Right lobe of liver (tissue), 4 donors: ENCODE results near the gene A2ML1.

Experiments
- POLR2A ChIP-seq: fragments of 450-650 bp; IDR thresholded peaks from one replicate; pipeline ENCODE4 v1.6.1; 2017; ENCODE audit warnings: antibody characterized with exemption, mild to moderate bottlenecking
- TF ChIP-seq, protein P1 (sequence below), 4 donors: fragments of 200-600 bp in 3 of 4; fragments of 450-650 bp in 1 of 4; IDR thresholded peaks; one replicate each; pipeline versions ENCODE4 v1.5.1 to v1.8.0; 2016 to 2022; ENCODE audit warnings: antibody characterized with exemption in 4 of 4, mild to moderate bottlenecking in 2 of 4
- donor health status: DM: no; HTN: no; CAD: no.
- donor health status: DM: no; HTN: no; CAD: no.
- donor health status: DM: no; HTN: yes; CAD: no.

DNA sequence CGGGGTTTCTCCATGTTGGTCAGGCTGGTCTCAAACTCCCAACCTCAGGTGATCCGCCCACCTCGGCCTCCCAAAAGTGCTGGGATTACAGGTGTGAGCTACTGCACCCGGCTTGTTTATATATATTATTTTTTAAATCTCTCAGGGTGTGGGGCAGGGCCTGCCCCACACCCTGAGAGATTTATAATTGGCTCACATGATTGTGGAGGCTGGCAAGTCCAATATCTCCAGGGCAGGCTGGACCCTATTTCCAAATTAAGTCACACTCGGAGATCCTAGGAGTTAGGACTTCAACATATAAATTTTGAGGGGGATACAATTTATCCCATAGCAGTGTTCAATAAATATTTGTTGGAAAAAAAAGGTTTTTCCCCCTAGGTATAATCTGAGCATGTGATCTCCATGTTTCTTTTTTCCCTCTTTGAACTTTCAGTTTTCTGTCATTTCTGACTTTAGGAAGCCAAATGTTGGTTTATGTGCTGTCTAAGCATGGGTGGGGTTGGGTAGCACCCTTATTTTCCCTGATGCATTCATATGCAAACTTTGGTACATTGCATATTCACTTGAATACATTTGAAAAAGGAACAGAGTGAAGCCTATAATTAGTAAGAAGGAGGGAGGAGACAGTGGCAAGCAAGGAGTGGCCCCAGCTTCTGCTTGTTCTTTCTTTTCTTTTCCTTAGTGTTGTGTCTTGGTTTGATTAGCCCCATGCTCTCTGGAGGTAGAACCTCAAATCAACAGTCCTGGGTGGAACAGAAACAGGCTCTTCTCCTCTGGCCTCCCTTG is 8.7 kb upstream of the A2ML1 start:
- TF ChIP-seq, protein P1, sequence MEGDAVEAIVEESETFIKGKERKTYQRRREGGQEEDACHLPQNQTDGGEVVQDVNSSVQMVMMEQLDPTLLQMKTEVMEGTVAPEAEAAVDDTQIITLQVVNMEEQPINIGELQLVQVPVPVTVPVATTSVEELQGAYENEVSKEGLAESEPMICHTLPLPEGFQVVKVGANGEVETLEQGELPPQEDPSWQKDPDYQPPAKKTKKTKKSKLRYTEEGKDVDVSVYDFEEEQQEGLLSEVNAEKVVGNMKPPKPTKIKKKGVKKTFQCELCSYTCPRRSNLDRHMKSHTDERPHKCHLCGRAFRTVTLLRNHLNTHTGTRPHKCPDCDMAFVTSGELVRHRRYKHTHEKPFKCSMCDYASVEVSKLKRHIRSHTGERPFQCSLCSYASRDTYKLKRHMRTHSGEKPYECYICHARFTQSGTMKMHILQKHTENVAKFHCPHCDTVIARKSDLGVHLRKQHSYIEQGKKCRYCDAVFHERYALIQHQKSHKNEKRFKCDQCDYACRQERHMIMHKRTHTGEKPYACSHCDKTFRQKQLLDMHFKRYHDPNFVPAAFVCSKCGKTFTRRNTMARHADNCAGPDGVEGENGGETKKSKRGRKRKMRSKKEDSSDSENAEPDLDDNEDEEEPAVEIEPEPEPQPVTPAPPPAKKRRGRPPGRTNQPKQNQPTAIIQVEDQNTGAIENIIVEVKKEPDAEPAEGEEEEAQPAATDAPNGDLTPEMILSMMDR (IDR thresholded peaks at IDR 0.05), result no peak
- TF ChIP-seq POLR2A, result no peak
